Adipose tissue (tissue), 3 donors: ENCODE results near the gene DDTL. TPM values are rescaled to one million over a fixed set of nuclear protein-coding genes. Genes with fewer than 3 reads are reported as not detected.
"Not testable (repeated sequence)": the region's sequence is repeated elsewhere in the genome, so short reads cannot be mapped to it uniquely, and the experiment has no call there.

Experiments
- H3K27ac ChIP-seq: one replicate; pipeline ENCODE4 v1.5.1; 2013; ENCODE audit warnings: low read depth, low read length
- WGBS, 3 donors: extraction: QIAGEN DNeasy Blood & Tissue Kit; methylation state at CpG; one replicate each; pipeline ENCODE4 v1.1.7; 2013; 5-methylcytosine and 5-hydroxymethylcytosine counted together
- polyA plus RNA-seq, 3 donors: library from polyadenylated mRNA; stranded (reverse); fragments of 200-250 nt; gene quantifications; one replicate each; pipeline ENCODE4 v1.2.3, GENCODE V29; 2013
- donor health status: healthy with polysubstance abuse.
- donor health status: Bipolar disorder and iron deficiency.
- donor health status: healthy.

The DDTL gene
- polyA plus RNA-seq, 3 donors, result 1.8 to 10.6 (median 3.1) TPM

- WGBS, 3 donors, result 61 to 86% (median 85%) methylated on average over 3 of the region's 3 CpGs
- no peak overlapping the region for H3K27ac ChIP-seq
Measured at GRCh38 chr22:23997092-23997491, 30.4 kb downstream of the DDTL start.

- H3K27ac ChIP-seq, result not testable (repeated sequence)
- 76 to 92% (median 80%) methylated on average over 7 of the region's 7 CpGs for WGBS, 3 donors
Measured at GRCh38 chr22:23999779-24000178, 33.1 kb downstream of the DDTL start.

- no peak overlapping the region for H3K27ac ChIP-seq
- WGBS, 3 donors, result 79 to 85% (median 84%) methylated on average over 6 to 9 of the region's 9 CpGs
Measured at GRCh38 chr22:24001314-24001713, 34.6 kb downstream of the DDTL start.

- 65 to 88% (median 88%) methylated on average over 9 to 10 of the region's 10 CpGs for WGBS, 3 donors
- H3K27ac ChIP-seq, result no peak overlapping the region
Measured at GRCh38 chr22:24002272-24002671, 35.6 kb downstream of the DDTL start.

DNA sequence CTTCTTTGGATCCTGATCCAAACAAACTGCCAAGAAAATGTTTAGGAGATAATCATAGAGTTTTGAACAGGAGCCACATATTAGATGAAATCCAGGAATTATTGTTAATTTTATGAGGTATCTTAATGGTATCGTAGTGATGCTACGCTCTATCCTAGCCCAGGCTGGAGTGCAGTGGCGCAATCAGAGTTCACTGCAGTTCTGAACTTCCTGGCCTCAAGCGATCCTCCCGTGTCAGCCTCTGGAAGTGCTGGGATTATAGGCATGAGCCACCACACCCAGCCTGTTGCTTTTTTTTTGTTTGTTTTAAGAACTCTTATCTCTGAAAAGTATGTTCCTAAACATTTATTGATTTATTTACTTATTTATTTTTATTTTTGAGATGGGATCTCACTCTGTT lies 36.2 kb downstream of the DDTL start:
- H3K27ac ChIP-seq, result no peak overlapping the region

GRCh38 chr22:24003887-24004286 lies 37.2 kb downstream of the DDTL start:
- 80 to 83% (median 81%) methylated on average over 9 of the region's 9 CpGs for WGBS, 3 donors
- H3K27ac ChIP-seq, result no peak overlapping the region

More for the DNA sequence above, 36.2 kb downstream of the DDTL start:
- 61 to 83% (median 63%) methylated on average over 5 of the region's 5 CpGs for WGBS, 3 donors

GRCh38 chr22:24005201-24005600 lies 38.5 kb downstream of the DDTL start, which contains the start of gene GSTT4:
Gene GSTT4 (minus strand): TSS chr22:24005453. CDS start chr22:24005356, 97 bp downstream.
- 70 to 71% (median 71%) methylated on average over 6 of the region's 6 CpGs for WGBS, 3 donors
- H3K27ac ChIP-seq, result no peak within 1 kb of the TSS

GRCh38 chr22:24006207-24006913 lies 39.7 kb downstream of the DDTL start:
- WGBS, 3 donors, result 65 to 96% (median 82%) methylated on average over 10 of the region's 10 CpGs
- H3K27ac ChIP-seq, result no peak overlapping the region

GRCh38 chr22:24006914-24007214 lies 40.2 kb downstream of the DDTL start:
- no peak overlapping the region for H3K27ac ChIP-seq
- 88 to 93% (median 89%) methylated on average over 6 of the region's 6 CpGs for WGBS, 3 donors

DNA sequence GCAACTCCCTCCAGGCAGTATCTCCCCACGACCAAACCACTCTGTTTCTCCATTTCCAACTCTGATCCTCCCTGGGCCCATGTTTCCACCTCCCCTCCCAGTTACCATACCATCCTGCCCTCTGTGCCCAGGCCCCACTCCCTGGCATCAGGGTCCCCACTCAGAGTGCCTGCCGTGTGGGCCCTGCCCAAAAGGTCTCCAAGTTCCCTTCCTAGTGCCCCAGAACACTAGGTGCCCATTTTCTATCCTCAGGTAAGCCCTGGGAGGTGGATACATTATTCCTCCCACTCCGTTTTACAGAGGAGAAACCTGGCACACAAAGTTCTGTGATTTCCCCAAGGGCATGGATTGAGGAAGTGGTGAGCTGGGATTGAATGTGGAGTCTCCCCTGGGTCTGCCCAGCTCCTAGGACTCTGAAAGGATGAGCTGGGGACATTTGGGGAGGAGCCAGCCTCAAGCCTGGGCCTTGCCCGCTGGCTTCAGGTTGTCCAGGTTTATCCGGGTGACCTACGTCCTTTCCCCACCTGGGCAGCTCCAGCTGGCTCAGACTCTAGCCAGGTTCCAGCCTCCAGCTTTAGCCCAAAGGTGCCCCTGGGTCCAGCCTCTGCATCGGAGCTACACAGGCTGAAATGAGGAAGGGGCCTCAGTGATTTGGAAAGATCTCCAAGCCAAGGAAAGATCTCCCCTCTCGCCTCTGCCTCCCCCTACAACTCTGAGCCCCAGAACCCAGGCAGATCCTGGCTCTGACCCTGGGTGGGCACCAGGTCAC lies 40.7 kb downstream of the DDTL start:
- no peak overlapping the region for H3K27ac ChIP-seq
- WGBS, 3 donors, result 80 to 92% (median 81%) methylated on average over 8 of the region's 8 CpGs

DNA sequence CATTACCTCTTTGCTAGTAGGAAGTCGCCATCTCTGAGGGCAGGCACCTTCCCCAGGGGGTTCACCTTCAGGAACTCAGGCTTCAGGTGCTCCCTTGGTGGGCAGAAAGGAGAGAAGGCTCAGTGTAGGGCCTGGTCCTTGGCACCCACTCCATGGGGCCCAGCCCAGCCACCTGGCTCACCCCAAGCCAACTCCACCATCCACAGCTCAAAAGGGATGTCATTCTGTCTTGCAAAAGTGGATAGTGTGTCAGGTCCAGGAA lies 41.3 kb downstream of the DDTL start:
- H3K27ac ChIP-seq, result no peak overlapping the region
- WGBS, 3 donors, result 82 to 92% (median 88%) methylated on average over 1 of the region's 1 CpG

DNA sequence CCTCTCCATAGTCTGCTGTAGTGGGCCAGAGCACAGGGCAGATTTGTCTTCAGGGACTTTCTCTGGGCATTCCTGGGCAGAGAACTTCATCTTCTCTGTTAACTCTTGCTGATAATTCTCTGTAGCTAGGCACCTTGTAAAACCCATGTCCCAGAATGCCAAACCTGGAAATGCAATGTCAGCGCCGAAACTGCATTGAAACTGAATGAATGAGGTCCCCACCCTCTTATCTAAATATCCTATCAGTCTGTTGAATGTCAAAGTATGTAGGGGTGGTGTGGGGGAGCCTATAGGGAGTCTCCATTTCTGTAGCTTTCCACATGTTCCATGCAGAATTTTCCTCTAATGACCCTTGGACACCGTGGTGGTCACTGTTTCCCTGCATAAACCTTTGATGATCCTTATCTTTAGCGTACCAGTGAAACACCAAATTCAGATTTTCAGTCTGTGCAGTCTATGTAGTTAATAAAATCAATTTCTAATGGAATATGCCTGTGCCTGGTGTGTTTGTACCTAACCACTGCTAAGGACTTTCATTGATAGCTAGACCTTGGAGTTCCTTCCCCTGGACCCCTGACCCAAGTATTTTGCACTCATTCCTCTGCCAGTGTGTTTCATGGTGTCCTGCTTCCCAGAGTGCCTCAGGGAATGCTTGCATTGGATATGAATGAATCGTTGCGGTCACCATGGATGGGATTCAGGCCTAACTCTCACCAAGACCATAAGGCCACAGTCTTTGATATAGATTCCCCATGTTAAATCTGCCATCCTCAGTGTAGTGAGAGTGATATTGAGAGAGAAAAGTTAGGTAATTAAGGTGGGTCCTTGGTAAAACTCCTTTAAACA lies 41.9 kb downstream of the DDTL start:
- no peak overlapping the region for H3K27ac ChIP-seq
- 82 to 86% (median 86%) methylated on average over 6 of the region's 6 CpGs for WGBS, 3 donors

DNA sequence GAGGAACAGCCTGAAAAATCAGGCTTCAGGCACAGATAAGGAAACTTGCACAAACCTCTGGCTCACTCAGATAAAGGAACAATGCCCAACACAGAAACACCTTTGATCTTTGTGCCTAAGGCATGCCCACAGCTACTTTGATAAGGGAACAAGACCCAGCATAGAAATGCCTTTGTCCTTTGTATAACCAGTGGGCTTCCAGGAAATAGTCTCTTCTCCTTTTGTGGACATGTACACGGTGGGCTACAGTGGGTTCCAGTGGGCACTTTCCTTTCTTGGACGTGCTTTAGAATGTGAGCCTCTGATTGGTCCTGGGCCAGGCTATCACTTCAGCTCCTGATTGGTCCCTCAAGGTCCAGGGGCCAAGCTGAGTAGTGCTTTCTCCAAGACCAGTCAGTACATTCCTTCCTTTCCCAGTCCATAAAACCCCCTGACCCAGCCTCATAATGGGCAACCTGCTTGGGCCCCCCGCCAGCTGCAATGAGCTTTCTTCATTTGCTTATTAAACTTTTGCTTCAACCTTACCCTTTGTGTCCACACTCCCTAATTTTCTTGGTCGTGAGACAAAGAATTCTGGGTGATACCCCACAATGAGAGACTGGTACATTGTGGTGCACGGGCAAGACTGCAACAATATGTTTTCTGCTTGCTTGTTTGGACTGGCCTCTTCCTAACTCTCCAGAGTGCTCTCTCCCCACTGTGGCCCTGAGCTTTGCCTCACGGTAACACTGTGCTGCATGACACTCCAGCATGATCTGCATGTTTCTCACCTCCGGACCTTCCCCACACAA lies 42.7 kb downstream of the DDTL start:
- no peak overlapping the region for H3K27ac ChIP-seq
- 76 to 91% (median 89%) methylated on average over 7 of the region's 7 CpGs for WGBS, 3 donors

GRCh38 chr22:24010018-24010391 lies 43.3 kb downstream of the DDTL start:
- 90 to 95% (median 93%) methylated on average over 2 of the region's 2 CpGs for WGBS, 3 donors
- no peak overlapping the region for H3K27ac ChIP-seq

DNA sequence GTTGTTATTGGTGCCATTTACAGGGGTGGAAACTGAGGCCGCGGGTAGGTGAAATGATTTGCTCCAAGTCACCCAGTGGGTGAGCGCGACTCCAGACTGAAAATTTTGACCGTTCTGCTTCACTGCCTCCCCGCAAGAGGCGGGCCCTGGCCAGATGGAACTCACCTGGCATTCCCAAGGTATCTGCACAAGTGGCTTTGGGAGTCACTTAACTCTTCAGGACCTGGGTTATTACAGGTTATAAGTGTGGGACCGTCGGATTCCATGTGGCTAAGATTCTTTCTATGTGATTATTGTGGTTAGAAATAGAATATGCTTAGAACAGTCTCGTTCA lies 45.0 kb downstream of the DDTL start:
- no peak overlapping the region for H3K27ac ChIP-seq
- 1% methylated on average over 10 of the region's 10 CpGs for WGBS, 3 donors

- 91 to 100% (median 98%) methylated on average over 1 of the region's 1 CpG for WGBS, 3 donors
Measured at GRCh38 chr22:24016156-24016555, 49.5 kb downstream of the DDTL start.

DNA sequence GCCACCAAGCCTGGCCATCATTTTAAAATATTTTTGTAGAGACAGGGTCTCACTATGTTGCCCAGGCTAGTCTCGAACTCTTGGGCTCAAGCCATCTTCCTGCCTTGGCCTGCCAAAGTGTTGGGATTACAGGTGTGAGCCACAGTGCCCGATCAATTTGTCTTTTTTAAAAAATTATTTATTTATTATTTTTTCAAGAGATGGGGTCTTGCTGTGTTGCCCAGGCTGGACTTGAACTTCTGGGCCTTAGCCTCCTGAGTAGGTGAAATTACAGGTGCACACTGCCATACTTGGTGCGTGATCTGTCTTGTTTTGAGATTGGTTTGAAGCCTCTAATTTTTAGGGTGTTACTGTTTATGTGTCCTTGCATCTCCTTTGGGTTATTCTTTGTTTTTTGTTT lies 54.6 kb downstream of the DDTL start:
- no peak overlapping the region for H3K27ac ChIP-seq
- 98 to 100% (median 99%) methylated on average over 3 of the region's 3 CpGs for WGBS, 3 donors

More at GRCh38 chr22:24016156-24016555, 49.5 kb downstream of the DDTL start:
- no peak overlapping the region for H3K27ac ChIP-seq
